GM12873 (cell line): Measurements from ENCODE around the gene GJD2.

Experiments used
- CTCF ChIP-seq: IDR thresholded peaks from 2 replicates; pipeline ENCODE4 v1.5.1; 2012; ENCODE audit warnings: low read depth, mild to moderate bottlenecking, moderate library complexity, low read length, control low read depth; ENCODE audit not compliant: insufficient read depth; ENCODE audit errors: missing control alignments

Gene GJD2

GRCh38 chr15:34786206-34786605, 31.4 kb upstream of the GJD2 start:
- TF ChIP-seq CTCF, result no peak

GRCh38 chr15:34783991-34784390, 29.2 kb upstream of the GJD2 start:
- TF ChIP-seq CTCF, result no peak

GRCh38 chr15:34783431-34783830, 28.6 kb upstream of the GJD2 start:
- TF ChIP-seq CTCF, result no peak

- TF ChIP-seq CTCF, result no peak
Observed at GRCh38 chr15:34782901-34783300, 28.1 kb upstream of the GJD2 start.

- TF ChIP-seq CTCF, result no peak
Observed at GRCh38 chr15:34780725-34781124, 25.9 kb upstream of the GJD2 start.

GRCh38 chr15:34776606-34777105, 21.9 kb upstream of the GJD2 start:
- TF ChIP-seq CTCF, result no peak

- no peak for TF ChIP-seq CTCF
Observed at GRCh38 chr15:34773917-34774316, 19.1 kb upstream of the GJD2 start.
